ENCODE measurements around the gene XBP1. TPM values are rescaled to one million over a fixed set of nuclear protein-coding genes. Genes with fewer than 3 reads are reported as not detected.

The XBP1 gene
- total and polyA plus RNA-seq, 3 donors from 2014 or later: 48.2 to 63.3 (median 52.5) TPM

GRCh38 chr22:28783786-28784671, 16.3 kb downstream of the XBP1 start:
- H3K9me3 ChIP-seq: no peaks in the 10 kb centered on the region

GRCh38 chr22:28780296-28780695, 20.1 kb downstream of the XBP1 start:
- no peaks in the 10 kb centered on the region for H3K36me3 ChIP-seq (ENCODE audit: low read depth, missing control alignments)
- no peak for DNase-seq
- H3K4me1 ChIP-seq: no peaks in the 10 kb centered on the region
- WGBS, 2 donors: 100% methylated on average over 1 of the region's 1 CpG
- intact Hi-C loops (cut with DNase I; ENCODE audit: low total_unique reads): no loop called here
- H3K9me3 ChIP-seq: no peaks in the 10 kb centered on the region
- no peaks in the 10 kb centered on the region for H3K27me3 ChIP-seq
- no peak overlapping the region for H3K4me3 ChIP-seq
- no peak for TF ChIP-seq CTCF (IDR thresholded peaks at IDR 0.05)
- TF ChIP-seq POLR2A (IDR thresholded peaks at IDR 0.05): no peak
- no peak overlapping the region for H3K27ac ChIP-seq

More at GRCh38 chr22:28783786-28784671, 16.3 kb downstream of the XBP1 start:
- intact Hi-C loops (cut with DNase I; ENCODE audit: low total_unique reads): no loop called here
- no peak overlapping the region for H3K4me3 ChIP-seq
- DNase-seq: no peak
- no peaks in the 10 kb centered on the region for H3K4me1 ChIP-seq
- 92 to 93% methylated on average over 4 of the region's 4 CpGs for WGBS, 2 donors
- TF ChIP-seq POLR2A (IDR thresholded peaks at IDR 0.05) (no peak), CTCF (IDR thresholded peaks at IDR 0.05) (no peak)
- H3K27ac ChIP-seq: no peak overlapping the region
- H3K36me3 ChIP-seq (ENCODE audit: low read depth, missing control alignments): no peaks in the 10 kb centered on the region
- no peaks in the 10 kb centered on the region for H3K27me3 ChIP-seq

GRCh38 chr22:28779833-28780232, 20.5 kb downstream of the XBP1 start:
- H3K27me3 ChIP-seq: no peaks in the 10 kb centered on the region
- H3K36me3 ChIP-seq (ENCODE audit: low read depth, missing control alignments): no peaks in the 10 kb centered on the region
- WGBS, 2 donors: 86 to 89% methylated on average over 5 of the region's 5 CpGs
- H3K27ac ChIP-seq: no peak overlapping the region
- intact Hi-C loops (cut with DNase I; ENCODE audit: low total_unique reads): no loop called here
- no peaks in the 10 kb centered on the region for H3K4me1 ChIP-seq
- H3K9me3 ChIP-seq: no peaks in the 10 kb centered on the region
- TF ChIP-seq CTCF (IDR thresholded peaks at IDR 0.05) (no peak), POLR2A (IDR thresholded peaks at IDR 0.05) (no peak)
- H3K4me3 ChIP-seq: no peak overlapping the region
- no peak for DNase-seq

GRCh38 chr22:28774378-28774777, 26.0 kb downstream of the XBP1 start:
- TF ChIP-seq CTCF (IDR thresholded peaks at IDR 0.05): no peak
- no peak for TF ChIP-seq POLR2A (IDR thresholded peaks at IDR 0.05)
- H3K4me3 ChIP-seq: no peak overlapping the region
- H3K4me1 ChIP-seq: peaks cover 5% of the 10 kb centered on the region
- H3K27me3 ChIP-seq: no peaks in the 10 kb centered on the region
- no peak for DNase-seq
- intact Hi-C loops (cut with DNase I; ENCODE audit: low total_unique reads): no loop called here
- no peaks in the 10 kb centered on the region for H3K36me3 ChIP-seq (ENCODE audit: low read depth, missing control alignments)
- no peak overlapping the region for H3K27ac ChIP-seq
- WGBS, 2 donors: 64 to 86% methylated on average over 1 of the region's 1 CpG
- H3K9me3 ChIP-seq: no peaks in the 10 kb centered on the region

Measured in testis (tissue), 3 donors.